Measurements from ENCODE around the gene DLGAP1.
"Not testable (repeated sequence)": the region's sequence is repeated elsewhere in the genome, so short reads cannot be mapped to it uniquely, and the experiment has no call there.

DLGAP1 gene

GRCh38 chr18:4063545-4063944, 391.6 kb downstream of the DLGAP1 start:
- DNase-seq: no peak

GRCh38 chr18:4060427-4061281, 394.5 kb downstream of the DLGAP1 start:
- no peak for DNase-seq

GRCh38 chr18:4058179-4058578, 396.9 kb downstream of the DLGAP1 start:
- DNase-seq: no peak

- DNase-seq: no peak
Observed at GRCh38 chr18:4040391-4041092, 414.6 kb downstream of the DLGAP1 start.

GRCh38 chr18:4035521-4035920, 419.6 kb downstream of the DLGAP1 start:
- no peak for DNase-seq

- not testable (repeated sequence) for DNase-seq
Observed at GRCh38 chr18:4034815-4035214, 420.3 kb downstream of the DLGAP1 start.

GRCh38 chr18:4026542-4026941, 428.6 kb downstream of the DLGAP1 start:
- DNase-seq: no peak

- DNase-seq: no peak
Observed at GRCh38 chr18:4024702-4025101, 430.4 kb downstream of the DLGAP1 start.

GRCh38 chr18:4022749-4023148, 432.4 kb downstream of the DLGAP1 start:
- DNase-seq: not testable (repeated sequence)

GRCh38 chr18:4020026-4020425, 435.1 kb downstream of the DLGAP1 start:
- no peak for DNase-seq

GRCh38 chr18:4017480-4017879, 437.6 kb downstream of the DLGAP1 start:
- no peak for DNase-seq

GRCh38 chr18:4016391-4017049, 438.6 kb downstream of the DLGAP1 start:
- DNase-seq: no peak

- DNase-seq: no peak
Observed at GRCh38 chr18:4007846-4008245, 447.3 kb downstream of the DLGAP1 start.

GRCh38 chr18:4004183-4004829, 450.8 kb downstream of the DLGAP1 start:
- no peak for DNase-seq

- DNase-seq: no peak
Observed at GRCh38 chr18:3998698-3999333, 456.3 kb downstream of the DLGAP1 start.

- DNase-seq: no peak
Observed at GRCh38 chr18:3995476-3996102, 459.5 kb downstream of the DLGAP1 start.

GRCh38 chr18:3993941-3994687, 461.0 kb downstream of the DLGAP1 start:
- no peak for DNase-seq

GRCh38 chr18:3985664-3986063, 469.4 kb downstream of the DLGAP1 start:
- no peak for DNase-seq

- no peak for DNase-seq
Observed at GRCh38 chr18:3985020-3985419, 470.1 kb downstream of the DLGAP1 start.

GRCh38 chr18:3984163-3984757, 470.8 kb downstream of the DLGAP1 start:
- no peak for DNase-seq

All from activated gamma-delta T cell (primary cell).